ACHN (cell line): ENCODE results near the gene RPA1.
"Not testable (repeated sequence)": the region's sequence is repeated elsewhere in the genome, so short reads cannot be mapped to it uniquely, and the experiment has no call there.

ENCODE experiments used
- DNase-seq: peaks from one replicate; pipeline ENCODE4 v3.0.0-alpha.2; 2015
- in situ Hi-C: cut with HindIII; loops from 2 replicates; pipeline ENCODE4 v1.10.0; 2017; ENCODE audit warnings: low sequenced_read_pairs, low pct_ligation_motif_present, low pct_unique_long_range_greater_than_20kb

Gene RPA1

DNA sequence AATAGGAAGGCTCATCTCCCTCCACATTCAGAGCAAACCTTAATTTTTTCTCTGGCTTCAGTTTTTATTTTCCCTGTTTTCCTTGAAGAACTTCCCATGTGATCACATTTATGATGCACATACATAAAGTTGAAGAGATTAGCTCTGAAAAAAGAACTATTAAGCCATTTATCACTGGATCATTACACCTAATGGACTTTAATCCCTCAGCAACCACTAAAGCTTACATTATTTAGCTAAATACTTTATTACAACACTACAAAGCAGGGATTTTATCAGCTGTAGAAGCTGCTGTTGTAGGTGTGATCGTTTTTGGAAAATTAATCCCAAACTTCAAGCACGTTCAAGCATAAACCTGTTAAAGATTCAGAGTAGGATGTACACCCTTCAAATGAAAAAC is 21.2 kb upstream of the RPA1 start:
- in situ Hi-C loops = no loop called here
- DNase-seq = no peak

DNA sequence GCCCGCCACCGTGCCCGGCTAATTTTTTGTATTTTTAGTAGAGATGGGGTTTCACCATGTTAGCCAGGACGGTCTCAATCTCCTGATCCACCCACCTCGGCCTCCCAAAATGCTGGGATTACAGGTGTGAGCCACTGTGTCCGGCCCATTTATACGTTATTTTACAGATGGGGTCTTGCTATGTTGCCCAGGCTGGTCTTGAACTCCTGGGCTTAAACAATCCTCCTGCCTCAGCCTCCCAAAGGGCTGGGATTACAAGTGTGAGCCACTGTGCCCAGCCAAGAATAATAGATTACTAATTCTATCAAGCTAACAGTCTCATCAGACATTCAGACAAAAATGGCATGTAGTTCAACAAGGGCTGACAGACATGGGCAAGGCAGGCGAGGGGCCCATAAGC is 20.0 kb upstream of the RPA1 start:
- DNase-seq, in situ Hi-C loops: not testable (repeated sequence)

DNA sequence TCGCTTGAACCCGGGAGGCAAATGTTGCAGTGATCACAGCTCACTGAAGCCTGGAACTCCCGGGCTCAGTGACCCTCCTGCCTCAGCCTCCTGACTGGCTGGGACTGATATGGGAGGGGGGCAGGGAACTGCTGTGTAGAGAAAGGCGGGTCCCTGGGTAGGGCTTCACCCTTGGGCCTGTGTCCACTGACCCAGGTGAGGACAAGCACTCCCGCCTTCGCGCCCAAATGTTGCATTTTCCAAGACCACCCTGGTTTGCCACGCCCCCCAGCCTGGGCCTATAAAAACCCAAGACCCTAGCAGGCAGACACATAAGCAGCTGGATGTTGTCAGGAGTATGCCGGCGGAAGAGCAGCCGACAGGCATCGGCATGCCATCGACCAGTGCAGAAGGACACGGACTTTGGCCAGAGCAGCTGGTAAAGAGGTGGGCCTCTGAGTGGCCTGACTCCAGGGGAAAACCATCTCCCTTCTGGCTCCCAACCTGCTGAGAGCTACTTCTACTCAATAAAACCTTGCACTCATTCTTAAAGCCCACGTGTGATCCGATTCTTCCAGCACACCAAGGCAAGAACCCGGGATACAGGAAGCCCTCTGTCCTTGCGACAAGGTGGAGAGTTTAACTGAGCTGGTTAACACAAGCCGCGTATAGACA is 19.2 kb upstream of the RPA1 start:
- in situ Hi-C loops = no loop called here
- DNase-seq = no peak

- in situ Hi-C loops = no loop called here
- no peak for DNase-seq
Measured at GRCh38 chr17:1813088-1813487, 16.7 kb upstream of the RPA1 start.

GRCh38 chr17:1820528-1821252 is 9.1 kb upstream of the RPA1 start:
- in situ Hi-C loops = no loop called here
- no peak for DNase-seq

- in situ Hi-C loops = no loop called here
- DNase-seq = no peak
Measured at GRCh38 chr17:1829216-1829591, 601 bp upstream of the RPA1 start.

DNA sequence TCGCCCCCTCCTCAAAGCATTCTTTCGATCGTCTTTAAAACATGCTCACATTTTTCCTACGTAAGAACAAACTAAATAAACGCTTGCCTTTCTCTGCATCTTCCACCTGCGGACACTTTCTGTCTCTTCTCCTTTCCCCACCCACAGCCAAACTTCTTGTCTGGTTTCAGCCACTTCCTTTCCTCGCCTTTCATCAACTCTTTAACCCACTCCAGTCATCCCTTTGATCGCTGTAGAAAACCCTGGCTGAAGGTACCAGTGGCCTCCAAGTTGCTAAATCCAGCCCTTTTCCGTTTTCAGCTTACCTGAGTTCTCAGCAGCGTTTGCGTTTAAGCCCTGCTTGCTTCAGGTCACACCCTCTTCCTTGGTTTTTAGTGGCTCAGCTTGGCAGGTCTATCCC is 483 bp downstream of the RPA1 start:
- in situ Hi-C loops = no loop called here
- peak; percentile 27 for DNase-seq

DNA sequence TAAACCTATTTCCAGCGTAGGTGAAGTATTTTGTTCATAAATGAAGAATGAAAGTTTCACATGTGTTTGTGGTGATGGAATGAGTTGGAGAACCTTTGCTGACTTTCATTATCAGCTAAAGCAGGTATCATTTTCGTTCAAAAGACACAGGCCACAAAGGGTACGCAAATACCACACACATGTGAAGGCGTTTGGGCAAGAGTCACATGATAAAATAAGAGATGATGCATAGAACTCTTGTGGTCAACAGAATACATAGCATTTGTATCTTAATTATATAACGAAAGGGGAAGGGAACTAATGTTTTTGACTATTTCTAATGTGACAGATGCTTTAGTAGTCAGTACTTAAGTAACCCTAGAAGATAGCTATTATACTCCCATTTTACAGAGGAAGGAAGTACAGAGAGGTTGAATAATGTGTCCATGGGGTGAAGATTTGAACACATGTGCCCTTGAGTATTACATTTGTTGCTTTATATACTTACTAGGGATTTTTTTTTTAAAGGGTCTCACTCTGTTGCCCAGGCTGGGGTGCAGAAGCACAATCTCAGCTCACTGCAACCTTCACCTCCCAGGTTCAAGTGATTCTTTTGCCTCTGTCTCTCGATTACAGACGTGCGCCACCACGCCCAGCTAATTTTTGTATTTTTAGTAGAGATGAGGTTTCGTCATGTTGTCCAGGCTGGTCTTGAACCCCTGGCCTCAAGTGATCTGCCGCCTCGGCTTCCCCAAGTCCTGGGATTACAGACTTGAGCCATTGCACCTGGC is 4.8 kb downstream of the RPA1 start:
- in situ Hi-C loops = no loop called here
- DNase-seq = no peak

DNA sequence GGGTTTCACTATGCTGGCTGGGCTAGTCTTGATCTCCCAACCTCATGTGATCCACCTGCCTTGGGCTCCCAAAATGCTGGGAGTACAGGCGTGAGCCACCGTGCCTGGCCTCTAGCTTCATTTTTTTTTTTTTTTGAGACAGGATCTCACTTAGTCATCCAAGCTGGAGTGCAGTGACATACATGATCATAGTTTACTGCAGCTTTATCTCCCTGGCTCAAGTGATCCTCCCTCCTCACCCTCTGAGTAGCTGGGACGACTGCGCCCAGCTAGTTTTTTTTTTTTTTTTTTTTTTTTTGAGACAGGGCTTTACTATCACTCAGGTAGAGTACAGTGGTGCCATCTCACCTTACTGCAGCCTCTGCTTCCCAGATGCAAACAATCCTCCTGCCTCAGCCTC is 9.7 kb downstream of the RPA1 start:
- DNase-seq = no peak
- in situ Hi-C loops = no loop called here

DNA sequence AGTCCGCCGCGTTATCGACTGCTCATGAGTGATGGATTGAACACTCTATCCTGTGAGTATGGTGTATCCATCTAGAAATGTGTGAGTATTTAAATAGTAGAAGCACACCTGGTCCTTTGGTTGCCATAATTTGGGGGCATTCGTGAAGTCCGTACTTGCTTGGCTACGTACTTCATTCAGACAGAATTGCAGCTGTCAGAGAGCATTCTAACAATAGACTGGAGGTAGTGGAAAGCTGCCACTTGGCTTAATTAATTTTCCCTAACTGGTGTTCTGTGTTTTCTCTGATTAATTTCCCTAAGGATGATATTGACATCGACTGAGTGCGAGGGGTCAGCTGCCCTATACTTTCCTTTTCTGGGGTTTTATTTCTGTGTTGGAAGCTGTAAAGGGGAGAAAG is 14.1 kb downstream of the RPA1 start:
- no peak for DNase-seq
- in situ Hi-C loops = no loop called here

- DNase-seq = no peak
- in situ Hi-C loops = no loop called here
Measured at GRCh38 chr17:1847191-1847590, 17.4 kb downstream of the RPA1 start.

- in situ Hi-C loops = no loop called here
- DNase-seq = no peak
Measured at GRCh38 chr17:1852327-1852726, 22.5 kb downstream of the RPA1 start.

DNA sequence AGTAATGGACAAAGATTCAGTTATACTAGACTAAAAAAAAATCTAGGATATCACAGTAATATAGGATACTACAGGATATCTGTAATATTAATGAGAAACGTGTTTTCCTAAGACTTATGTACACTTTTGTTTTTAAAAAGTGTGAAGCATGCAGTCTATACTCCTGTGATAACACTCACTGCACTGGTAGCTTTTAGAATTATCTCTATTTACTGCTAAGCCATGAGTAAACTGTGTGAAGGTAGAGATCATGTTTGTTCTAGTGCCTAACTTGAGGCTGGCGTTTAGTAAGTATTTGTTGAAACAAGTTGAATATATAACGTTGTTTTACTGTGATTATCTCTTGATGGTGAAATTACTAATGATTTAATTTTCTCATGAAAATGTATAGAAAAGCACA is 23.9 kb downstream of the RPA1 start:
- DNase-seq = no peak
- in situ Hi-C loops = no loop called here

- DNase-seq, in situ Hi-C loops: not testable (repeated sequence)
Measured at GRCh38 chr17:1856462-1856861, 26.7 kb downstream of the RPA1 start.

DNA sequence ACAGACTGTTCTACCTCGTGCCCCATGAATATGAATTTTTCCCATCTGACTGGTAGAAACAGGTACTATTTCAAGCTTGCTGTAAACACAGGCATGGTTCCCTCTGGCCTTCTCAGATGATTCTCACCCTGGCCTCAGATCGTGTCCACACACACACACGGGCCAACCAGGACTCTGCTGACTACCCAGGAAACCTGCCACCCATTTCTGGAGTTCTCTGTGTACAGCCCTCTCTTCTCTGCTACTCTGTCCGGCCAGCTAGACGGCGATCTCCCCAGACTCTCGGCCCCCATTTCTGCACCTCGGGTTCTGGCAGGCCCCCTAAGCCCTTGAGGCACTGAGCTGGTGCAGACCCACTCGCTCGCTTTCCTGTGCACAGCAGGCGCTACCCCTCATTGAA is 31.2 kb downstream of the RPA1 start:
- in situ Hi-C loops = no loop called here

DNA sequence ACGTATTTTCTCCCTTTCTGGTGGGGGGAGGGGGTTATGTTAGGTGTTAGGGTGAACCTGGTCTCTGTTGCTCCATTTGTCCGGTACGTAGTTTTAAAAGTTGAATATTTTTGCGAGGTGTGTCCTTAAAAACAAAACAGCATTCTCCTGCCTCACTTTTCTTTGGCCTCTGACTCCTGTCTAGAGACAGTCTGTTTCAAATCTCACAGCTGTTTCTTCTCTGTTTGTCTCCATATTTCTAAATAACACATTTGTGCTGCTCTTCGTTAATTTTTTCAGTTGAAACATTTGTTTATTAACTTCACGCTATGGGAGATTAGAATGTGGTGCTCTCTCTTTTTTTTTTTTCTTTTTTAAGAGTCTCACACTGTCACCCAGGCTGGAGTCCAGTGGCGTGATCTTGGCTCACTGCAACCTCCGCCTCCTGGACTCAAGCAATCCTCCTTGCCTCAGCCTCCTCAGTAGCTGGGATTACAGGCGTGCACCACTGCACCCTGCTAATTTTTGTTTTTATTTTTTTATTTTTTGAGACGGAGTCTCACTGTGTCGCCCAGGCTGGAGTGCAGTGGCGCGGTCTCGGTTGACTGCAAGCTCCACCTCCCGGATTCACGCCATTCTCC is 31.7 kb downstream of the RPA1 start:
- no peak for DNase-seq
- in situ Hi-C loops = no loop called here

More for the DNA sequence above, 31.2 kb downstream of the RPA1 start:
- DNase-seq = no peak

- DNase-seq = peak; percentile 61
- in situ Hi-C loops = no loop called here
Measured at GRCh38 chr17:1865252-1866037, 35.6 kb downstream of the RPA1 start.

DNA sequence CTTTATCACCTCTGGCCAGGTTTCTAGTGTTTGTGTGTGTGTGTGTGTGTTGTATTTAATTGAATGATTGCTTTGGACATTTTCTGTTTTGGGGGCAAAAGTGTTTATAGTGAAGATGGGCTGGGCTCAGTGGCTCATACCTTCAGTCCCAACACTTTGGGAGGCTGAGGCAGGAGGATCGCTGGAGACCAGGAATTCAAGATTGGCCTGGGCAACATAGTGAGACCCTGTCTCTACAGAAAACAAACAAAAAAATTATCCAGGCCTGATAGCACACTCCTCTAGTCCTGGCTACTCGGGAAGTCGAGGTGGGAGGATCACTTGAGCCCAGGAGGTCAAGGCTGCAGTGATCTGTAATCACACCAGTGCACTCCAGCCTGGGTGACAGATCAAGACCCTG is 37.5 kb downstream of the RPA1 start:
- in situ Hi-C loops = no loop called here
- DNase-seq = no peak

DNA sequence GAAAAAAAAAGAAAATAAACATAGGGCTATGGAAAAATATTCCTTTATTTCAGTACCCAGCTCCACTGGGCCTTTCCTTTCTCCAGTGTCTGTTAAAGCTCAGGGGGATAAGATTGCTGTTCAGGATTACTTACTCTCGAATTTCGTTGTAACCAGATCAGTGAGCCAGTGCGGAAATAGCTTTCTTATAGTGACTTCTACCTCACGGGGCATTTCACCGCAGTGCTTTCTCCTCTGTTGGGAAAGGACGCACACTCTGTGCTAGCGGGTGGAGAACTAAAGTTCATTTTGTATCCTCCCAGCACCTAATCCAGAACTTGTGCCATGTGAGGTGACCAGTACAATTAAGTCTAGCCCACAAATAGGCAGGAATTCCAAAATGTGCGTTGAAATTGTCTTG is 38.3 kb downstream of the RPA1 start:
- no peak for DNase-seq
- in situ Hi-C loops = no loop called here
